Liver (tissue), 9 donors: ENCODE results near the gene C4orf54. TPM values are rescaled to one million over a fixed set of nuclear protein-coding genes. Genes with fewer than 3 reads are reported as not detected.

Experiments used
- DNase-seq: peaks from one replicate; pipeline ENCODE4 v3.0.0-alpha.2; 2017; ENCODE audit warnings: low spot score
- H3K27ac ChIP-seq, 2 donors: one replicate each; pipeline ENCODE4 v1.7.0; 2013; ENCODE audit warnings: inconsistent platforms in 2 of 2, low read length in 2 of 2, control low read depth in 1 of 2, low read depth in 1 of 2, mild to moderate bottlenecking in 1 of 2
- H3K27me3 ChIP-seq, 4 donors: one replicate each; pipeline versions ENCODE4 v1.6.1 to v1.7.0; 2013; ENCODE audit warnings: low read length in 3 of 4, inconsistent platforms in 1 of 4, mild to moderate bottlenecking in 1 of 4, moderate library complexity in 1 of 4; ENCODE audit not compliant: control insufficient read depth in 4 of 4, insufficient read depth in 4 of 4
- H3K36me3 ChIP-seq, 4 donors: one replicate each; pipeline versions ENCODE4 v1.6.1 to v1.7.0; 2013; ENCODE audit warnings: low read length in 3 of 4, mild to moderate bottlenecking in 3 of 4, low read depth in 1 of 4, moderate library complexity in 1 of 4; ENCODE audit not compliant: control insufficient read depth in 4 of 4, insufficient read depth in 3 of 4
- H3K4me1 ChIP-seq, 4 donors: one replicate each; pipeline versions ENCODE4 v1.6.1 to v1.7.0; 2013; ENCODE audit warnings: low read length in 3 of 4, mild to moderate bottlenecking in 3 of 4, moderate library complexity in 1 of 4; ENCODE audit not compliant: control insufficient read depth in 4 of 4, insufficient read depth in 4 of 4
- H3K4me3 ChIP-seq, 3 donors: one replicate each; pipeline versions ENCODE4 v1.6.1 to v1.7.0; 2013; ENCODE audit warnings: low read length in 3 of 3, control low read depth in 1 of 3, low read depth in 1 of 3, mild to moderate bottlenecking in 1 of 3
- H3K9ac ChIP-seq, 2 donors: one replicate each; pipeline ENCODE4 v1.7.0; 2013; ENCODE audit warnings: low read length in 2 of 2, mild to moderate bottlenecking in 2 of 2, moderate library complexity in 2 of 2, control low read depth in 1 of 2, low read depth in 1 of 2
- H3K9me3 ChIP-seq, 4 donors: one replicate each; pipeline versions ENCODE4 v1.6.1 to v1.7.0; 2013; ENCODE audit warnings: low read length in 3 of 4; ENCODE audit not compliant: control insufficient read depth in 4 of 4
- ATF3 ChIP-seq: IDR thresholded peaks from 2 replicates; pipeline ENCODE4 v1.6.1; 2016; ENCODE audit warnings: antibody characterized with exemption
- CTCF ChIP-seq: fragments of 150-350 bp; IDR thresholded peaks from 2 replicates; pipeline ENCODE4 v1.5.1; 2017; ENCODE audit warnings: improper control_type of control experiment, low read depth, low read length; ENCODE audit not compliant: missing input control
- EGR1 ChIP-seq, 2 donors: IDR thresholded peaks; 2 replicates each; pipeline ENCODE4 v1.6.1; 2016 to 2018; ENCODE audit warnings: antibody characterized with exemption in 2 of 2, low read depth in 2 of 2
- FOXA1 ChIP-seq: IDR thresholded peaks from 2 replicates; pipeline ENCODE4 v1.6.1; 2016; ENCODE audit warnings: antibody characterized with exemption
- FOXA2 ChIP-seq: IDR thresholded peaks from 2 replicates; pipeline ENCODE4 v1.6.1; 2016; ENCODE audit warnings: antibody characterized with exemption
- GABPA ChIP-seq, 2 donors: IDR thresholded peaks in 1 of 2; conservative IDR thresholded peaks in 1 of 2; 2 replicates each; pipeline ENCODE4 v1.6.1; 2016; ENCODE audit warnings: antibody characterized with exemption in 2 of 2, mild to moderate bottlenecking in 1 of 2, moderate library complexity in 1 of 2
- HNF4A ChIP-seq, 2 donors: conservative IDR thresholded peaks; 2 replicates each; pipeline ENCODE4 v1.6.1; 2016; ENCODE audit warnings: antibody characterized with exemption in 2 of 2, mild to moderate bottlenecking in 2 of 2
- HNF4G ChIP-seq: IDR thresholded peaks from 2 replicates; pipeline ENCODE4 v1.6.1; 2016; ENCODE audit warnings: antibody characterized with exemption
- JUND ChIP-seq, 2 donors: IDR thresholded peaks; 2 replicates each; pipeline ENCODE4 v1.6.1; 2016; ENCODE audit warnings: antibody characterized with exemption in 2 of 2
- MAX ChIP-seq: IDR thresholded peaks from 2 replicates; pipeline ENCODE4 v1.6.1; 2016; ENCODE audit warnings: antibody characterized with exemption
- NR2F2 ChIP-seq: IDR thresholded peaks from 2 replicates; pipeline ENCODE4 v1.6.1; 2016; ENCODE audit warnings: antibody characterized with exemption
- RAD21 ChIP-seq, 2 donors: IDR thresholded peaks; 2 replicates each; pipeline ENCODE4 v1.6.1; 2016; ENCODE audit warnings: antibody characterized with exemption in 2 of 2, mild to moderate bottlenecking in 2 of 2
- REST ChIP-seq: IDR thresholded peaks from 2 replicates; pipeline ENCODE4 v1.6.1; 2016; ENCODE audit warnings: antibody characterized with exemption, mild to moderate bottlenecking
- RXRA ChIP-seq, 2 donors: IDR thresholded peaks; 2 replicates each; pipeline ENCODE4 v1.6.1; 2017 to 2018; ENCODE audit warnings: antibody characterized with exemption in 2 of 2, mild to moderate bottlenecking in 1 of 2
- SP1 ChIP-seq: IDR thresholded peaks from 2 replicates; pipeline ENCODE4 v1.6.1; 2018; ENCODE audit warnings: antibody characterized with exemption, mild to moderate bottlenecking
- TAF1 ChIP-seq: conservative IDR thresholded peaks from 2 replicates; pipeline ENCODE4 v1.6.1; 2016; ENCODE audit warnings: antibody characterized with exemption, mild to moderate bottlenecking
- YY1 ChIP-seq: IDR thresholded peaks from 2 replicates; pipeline ENCODE4 v1.6.1; 2016; ENCODE audit warnings: antibody characterized with exemption, mild to moderate bottlenecking
- ZBTB33 ChIP-seq: IDR thresholded peaks from 2 replicates; pipeline ENCODE4 v1.6.1; 2016; ENCODE audit warnings: antibody characterized with exemption
- WGBS: extraction: QIAGEN DNeasy Blood & Tissue Kit; methylation state at CpG from one replicate; pipeline ENCODE4 v1.1.7; 2013; 5-methylcytosine and 5-hydroxymethylcytosine counted together
- polyA plus RNA-seq, 2 donors: library from polyadenylated mRNA; stranded (reverse) in 1 of 2; unstranded in 1 of 2; fragments of 200-250 nt in 1 of 2; fragments of >200 nt in 1 of 2; fragmentation: Nextera tagmentation in 1 of 2; extraction: Ambion mirVana in 1 of 2; gene quantifications; one replicate each; pipeline versions ENCODE4 v1.2.1 to v1.2.3, GENCODE V29; 2013 to 2015
- total RNA-seq, 2 donors: library from RNA; depleted of rRNA; stranded (reverse); fragments of >200 nt; gene quantifications; one replicate each; pipeline ENCODE4 v1.2.3, GENCODE V29; 2014
- donor health status: healthy.
- donor health status: healthy.
- donor health status: healthy.
- donor health status: healthy.
- donor health status: healthy.

The C4orf54 gene
- total and polyA plus RNA-seq, 4 donors: under 0.01 TPM; not detected in 3

- Histone ChIP-seq H3K9me3 (no peaks in the 10 kb centered on the region), H3K9ac (no peak overlapping the region), H3K4me1 (peaks cover 0 to 2% (median under 1%) of the 10 kb centered on the region in 4 donors), H3K27ac (no peak overlapping the region), H3K36me3 (no peaks in the 10 kb centered on the region), H3K27me3 (no peaks in the 10 kb centered on the region), H3K4me3 (no peak overlapping the region)
- TF ChIP-seq HNF4G (no peak), RXRA (IDR thresholded peaks at IDR 0.05) (no peak), ATF3 (no peak), MAX (no peak), HNF4A (conservative IDR thresholded peaks at IDR 0.05) (no peak), ZBTB33 (no peak), FOXA1 (no peak), FOXA2 (no peak), JUND (IDR thresholded peaks at IDR 0.05) (no peak), GABPA (IDR thresholded peaks at IDR 0.05 in 1 of 2, conservative IDR thresholded peaks at IDR 0.05 in 1 of 2) (no peak)
- DNase-seq: no peak
- WGBS: 82% methylated on average over 2 of the region's 2 CpGs
Measured at GRCh38 chr4:99685234-99685633, 27.6 kb upstream of the C4orf54 start.

- H3K27ac ChIP-seq: no peak overlapping the region
- TF ChIP-seq CTCF (no peak), RXRA (IDR thresholded peaks at IDR 0.05) (no peak), FOXA1 (no peak), ATF3 (no peak), NR2F2 (no peak), EGR1 (IDR thresholded peaks at IDR 0.05; ENCODE audit: low read depth in 2 of 2) (no peak), HNF4G (no peak), JUND (IDR thresholded peaks at IDR 0.05) (no peak), ZBTB33 (no peak), GABPA (IDR thresholded peaks at IDR 0.05 in 1 of 2, conservative IDR thresholded peaks at IDR 0.05 in 1 of 2) (no peak), FOXA2 (no peak), SP1 (no peak), HNF4A (conservative IDR thresholded peaks at IDR 0.05) (no peak), YY1 (no peak), MAX (no peak), REST (no peak), RAD21 (IDR thresholded peaks at IDR 0.05) (no peak), TAF1 (no peak)
- no peaks in the 10 kb centered on the region for H3K27me3 ChIP-seq
- DNase-seq: no peak
- WGBS: 52% methylated on average over 4 of the region's 4 CpGs
- no peak overlapping the region for H3K4me3 ChIP-seq
- H3K4me1 ChIP-seq: peaks cover 0 to 15% (median 9%) of the 10 kb centered on the region in 4 donors
- H3K9me3 ChIP-seq: no peaks in the 10 kb centered on the region
- H3K9ac ChIP-seq: no peak overlapping the region
- H3K36me3 ChIP-seq: no peaks in the 10 kb centered on the region
Measured at GRCh38 chr4:99683895-99684294, 26.3 kb upstream of the C4orf54 start.
